PC-3 (cell line): ENCODE measurements around the gene NDUFA8. TPM values are rescaled to one million over a fixed set of nuclear protein-coding genes. Genes with fewer than 3 reads are reported as not detected.

Source experiments
- ATAC-seq: fragments of 200-7000 bp; cut with Tn5 transposase; 2 replicates; pipeline ENCODE4 v1.9.1; 2020; ENCODE audit warnings: mild to moderate bottlenecking, moderate library complexity
- BruUV-seq: library from RNA; stranded (reverse); fragments of 400-500 nt; replicated peaks from 2 replicates; lab custom pipeline; 2021; lab: Mats Ljungman, UMichigan
- CTCF ChIA-PET: fragments of 300-600 bp; sonication (Branson Sonifier 250); formaldehyde crosslinking; loops from one replicate; lab custom pipeline; 2022; ENCODE audit warnings: antibody characterized with exemption; lab: Charles Lee
- POLR2A ChIA-PET: fragments of 300-600 bp; sonication (Branson Sonifier 250); formaldehyde crosslinking; loops from one replicate; lab custom pipeline; 2022; ENCODE audit warnings: antibody characterized with exemption; ENCODE audit not compliant: unreplicated experiment; lab: Charles Lee
- DNase-seq: peaks from one replicate; pipeline ENCODE4 v3.0.0-alpha.2; 2015
- H2AFZ ChIP-seq: fragments of 300-600 bp; sonication (generic); 2 replicates; pipeline ENCODE4 v1.6.0; 2016; ENCODE audit warnings: antibody characterized with exemption, low read length
- H3F3A ChIP-seq: fragments of 300-600 bp; sonication (generic); one replicate; pipeline ENCODE4 v1.6.0; 2017; ENCODE audit warnings: antibody characterized with exemption, low read length, control low read depth, mild to moderate bottlenecking; ENCODE audit not compliant: unreplicated experiment
- H3K27ac ChIP-seq: fragments of 300-600 bp; sonication (generic); 2 replicates; pipeline ENCODE4 v1.5.1; 2016; ENCODE audit warnings: mild to moderate bottlenecking, low read length
- H3K27me3 ChIP-seq: fragments of 300-600 bp; sonication (generic); 2 replicates; pipeline ENCODE4 v1.6.1; 2016; ENCODE audit warnings: low read length, mixed read lengths
- H3K36me3 ChIP-seq: fragments of 300-600 bp; sonication (generic); 2 replicates; pipeline ENCODE4 v1.6.1; 2016; ENCODE audit warnings: low read depth, mixed run types, low read length, mixed read lengths
- H3K4me1 ChIP-seq: fragments of 300-600 bp; sonication (generic); 2 replicates; pipeline ENCODE4 v1.5.1; 2016; ENCODE audit warnings: low read length; ENCODE audit not compliant: insufficient read depth
- H3K4me2 ChIP-seq: fragments of 300-600 bp; sonication (generic); 2 replicates; pipeline ENCODE4 v1.6.0; 2016; ENCODE audit warnings: low read length
- H3K4me3 ChIP-seq: fragments of 300-600 bp; sonication (generic); 2 replicates; pipeline ENCODE4 v1.5.1; 2016; ENCODE audit warnings: mild to moderate bottlenecking, low read length, mixed read lengths
- H3K79me2 ChIP-seq: fragments of 300-600 bp; sonication (generic); 2 replicates; pipeline ENCODE4 v1.6.1; 2017; ENCODE audit warnings: low read length, mixed read lengths
- H3K9ac ChIP-seq: fragments of 300-600 bp; sonication (generic); 2 replicates; pipeline ENCODE4 v1.6.0; 2016; ENCODE audit warnings: mild to moderate bottlenecking, low read length
- H3K9me2 ChIP-seq: fragments of 300-600 bp; sonication (generic); replicated peaks from 2 replicates; pipeline ENCODE4 v1.6.1; 2016; ENCODE audit warnings: mixed run types, low read length, mixed read lengths
- H3K9me3 ChIP-seq: fragments of 300-600 bp; sonication (generic); 2 replicates; pipeline ENCODE4 v1.6.1; 2016; ENCODE audit warnings: low read length, mixed read lengths
- H4K20me1 ChIP-seq: fragments of 300-600 bp; sonication (generic); 2 replicates; pipeline ENCODE4 v1.6.1; 2016; ENCODE audit warnings: low read length, mixed read lengths
- CTCF ChIP-seq: fragments of 300-600 bp; sonication (generic); conservative IDR thresholded peaks from 2 replicates; pipeline ENCODE4 v1.5.1; 2017; ENCODE audit warnings: antibody characterized with exemption, low read depth, mild to moderate bottlenecking, low read length
- EZH2 ChIP-seq: fragments of 300-600 bp; sonication (generic); IDR thresholded peaks from one replicate; pipeline ENCODE4 v1.6.1; 2017; ENCODE audit warnings: antibody characterized with exemption, mild to moderate bottlenecking, low read length; ENCODE audit not compliant: unreplicated experiment
- EZH2phosphoT487 ChIP-seq: fragments of 300-600 bp; sonication (generic); IDR thresholded peaks from 2 replicates; pipeline ENCODE4 v1.6.1; 2018; ENCODE audit warnings: mild to moderate bottlenecking, antibody characterized with exemption, low read length, borderline replicate concordance
- intact Hi-C: fragments of 100-400 bp; cut with micrococcal nuclease; formaldehyde crosslinking; loops from 2 replicates; pipeline ENCODE4 v1.9.0; 2023
- total RNA-seq: library from RNA; depleted of rRNA; stranded (reverse); fragments of >200 nt; gene quantifications from 2 replicates; pipeline ENCODE4 v1.2.3, GENCODE V29; 2014

NDUFA8 gene
- total RNA-seq, 1 experiment from 2014 or later, result 67.5 TPM

- CTCF ChIA-PET, result no interaction called here
- H3K27ac ChIP-seq, result no peak overlapping the region
Observed at GRCh38 chr9:122133984-122134535, 25.5 kb downstream of the NDUFA8 start.

GRCh38 chr9:122133263-122133983 lies 26.2 kb downstream of the NDUFA8 start:
- H3K36me3 ChIP-seq, result no peaks in the 10 kb centered on the region
- no peak for ATAC-seq

More at GRCh38 chr9:122133984-122134535, 25.5 kb downstream of the NDUFA8 start:
- TF ChIP-seq EZH2phosphoT487 (no peak), CTCF (no peak), EZH2 (no peak)
- POLR2A ChIA-PET, result no interaction called here
- DNase-seq, result no peak
- Histone ChIP-seq H3K4me2 (no peak overlapping the region), H3K79me2 (no peaks in the 10 kb centered on the region), H3K9ac (no peak overlapping the region), H3K9me3 (no peaks in the 10 kb centered on the region), H2AFZ (no peak overlapping the region), H3K4me3 (no peak overlapping the region), H3K9me2 (no peaks in the 10 kb centered on the region), H3F3A (no peaks in the 10 kb centered on the region), H3K4me1 (peaks cover 4% of the 10 kb centered on the region), H3K27me3 (no peaks in the 10 kb centered on the region), H3K36me3 (no peaks in the 10 kb centered on the region), H4K20me1 (no peaks in the 10 kb centered on the region)
- intact Hi-C loops, result no loop called here
- BruUV-seq, result no TSS peak
- no peak for ATAC-seq

More at GRCh38 chr9:122133263-122133983, 26.2 kb downstream of the NDUFA8 start:
- no peak for DNase-seq
- no peak for TF ChIP-seq EZH2
- no peak for TF ChIP-seq EZH2phosphoT487
- no peak for TF ChIP-seq CTCF
- no peak overlapping the region for H3K27ac ChIP-seq
- no peaks in the 10 kb centered on the region for H3K9me2 ChIP-seq
- H3K79me2 ChIP-seq, result no peaks in the 10 kb centered on the region
- POLR2A ChIA-PET, result no interaction called here
- H3K4me2 ChIP-seq, result no peak overlapping the region
- H3K9ac ChIP-seq, result no peak overlapping the region
- BruUV-seq, result no TSS peak
- no peaks in the 10 kb centered on the region for H3F3A ChIP-seq
- no peak overlapping the region for H2AFZ ChIP-seq
- intact Hi-C loops, result no loop called here
- H4K20me1 ChIP-seq, result no peaks in the 10 kb centered on the region
- H3K4me1 ChIP-seq, result no peaks in the 10 kb centered on the region
- H3K4me3 ChIP-seq, result no peak overlapping the region
- no peaks in the 10 kb centered on the region for H3K9me3 ChIP-seq
- H3K27me3 ChIP-seq, result no peaks in the 10 kb centered on the region
- CTCF ChIA-PET, result no interaction called here
